Activated CD4-positive, alpha-beta T cell treated with anti-CD3 and anti-CD28 coated beads, Interleukin-2, amount 50 U/mL, for 16 hours (primary cell): ENCODE data around the gene CD63.

Source experiments
- DNase-seq: peaks from one replicate; pipeline ENCODE4 v3.0.0-alpha.2; 2020

CD63 gene

GRCh38 chr12:55684761-55685370, 43.9 kb downstream of the CD63 start:
- no peak for DNase-seq

- DNase-seq = no peak
Measured at GRCh38 chr12:55683676-55684075, 45.1 kb downstream of the CD63 start.

- no peak for DNase-seq
Measured at GRCh38 chr12:55682087-55682796, 46.6 kb downstream of the CD63 start.

GRCh38 chr12:55681142-55682077, 47.4 kb downstream of the CD63 start:
- no peak for DNase-seq

- DNase-seq = no peak
Measured at GRCh38 chr12:55679691-55680090, 49.1 kb downstream of the CD63 start.

- DNase-seq = no peak
Measured at GRCh38 chr12:55676707-55677106, 52.1 kb downstream of the CD63 start.

- no peak for DNase-seq
Measured at GRCh38 chr12:55675666-55676065, 53.1 kb downstream of the CD63 start.
